Breast epithelium (tissue), 3 donors: ENCODE data around the gene CNPPD1.

Experiments
- CTCF ChIP-seq, 3 donors: fragments of 450-650 bp; IDR thresholded peaks; one replicate each; pipeline ENCODE4 v1.5.1; 2016 to 2017; ENCODE audit warnings: antibody characterized with exemption in 3 of 3, mild to moderate bottlenecking in 3 of 3, moderate library complexity in 3 of 3
- POLR2A ChIP-seq: fragments of 450-650 bp; IDR thresholded peaks from one replicate; pipeline ENCODE4 v1.6.1; 2016; ENCODE audit warnings: antibody characterized with exemption, mild to moderate bottlenecking, moderate library complexity

- TF ChIP-seq POLR2A (no peak), CTCF (IDR thresholded peaks at IDR 0.05) (no peak)
Observed at GRCh38 chr2:219125225-219125885, 51.4 kb downstream of the CNPPD1 start.
